CD8-positive, alpha-beta memory T cell (primary cell): Measurements from ENCODE around the gene ANKRD30B. TPM values are rescaled to one million over a fixed set of nuclear protein-coding genes. Genes with fewer than 3 reads are reported as not detected.
"Not testable (repeated sequence)": the region's sequence is repeated elsewhere in the genome, so short reads cannot be mapped to it uniquely, and the experiment has no call there.

Experiments
- CTCF ChIA-PET: fragments of 350-600 bp; sonication (Branson Sonifier 250); formaldehyde crosslinking; loops from one replicate; lab custom pipeline; 2021; ENCODE audit warnings: antibody characterized with exemption; lab: Charles Lee
- POLR2A ChIA-PET: fragments of 350-600 bp; sonication (Branson Sonifier 250); formaldehyde crosslinking; loops from one replicate; lab custom pipeline; 2021; ENCODE audit warnings: antibody characterized with exemption; lab: Charles Lee
- DNase-seq, 5 donors: peaks; one replicate each; pipeline versions ENCODE4 v3.0.0 to v3.0.0-alpha.2; 2020 to 2022; ENCODE audit warnings: mixed read lengths in 1 of 5
- H3K27ac ChIP-seq: one replicate; pipeline ENCODE4 v1.7.0; 2013; ENCODE audit warnings: low read depth, mild to moderate bottlenecking, low read length, moderate library complexity
- H3K27me3 ChIP-seq: 2 replicates; pipeline ENCODE4 v1.7.0; 2013; ENCODE audit warnings: low read length, mild to moderate bottlenecking; ENCODE audit not compliant: insufficient read depth, poor library complexity, severe bottlenecking
- H3K36me3 ChIP-seq: 2 replicates; pipeline ENCODE4 v1.7.0; 2013; ENCODE audit warnings: mild to moderate bottlenecking, low read length, moderate library complexity; ENCODE audit not compliant: insufficient read depth
- H3K4me1 ChIP-seq: 2 replicates; pipeline ENCODE4 v1.7.0; 2013; ENCODE audit warnings: mild to moderate bottlenecking, low read length, moderate library complexity; ENCODE audit not compliant: insufficient read depth
- H3K4me3 ChIP-seq: 2 replicates; pipeline ENCODE4 v1.7.0; 2013; ENCODE audit warnings: mild to moderate bottlenecking, low read length
- H3K9me3 ChIP-seq: 2 replicates; pipeline ENCODE4 v1.7.0; 2013; ENCODE audit warnings: mild to moderate bottlenecking, low read length
- H3K27ac Mint-ChIP-seq, 8 donors: one replicate each; pipeline ENCODE4 v1.8.0; 2020 to 2021; ENCODE audit warnings: mixed read lengths in 8 of 8, mild to moderate bottlenecking in 6 of 8, inconsistent platforms in 3 of 8, moderate library complexity in 3 of 8
- H3K27me3 Mint-ChIP-seq, 2 donors: one replicate each; pipeline ENCODE4 v1.8.0; 2020 to 2021; ENCODE audit warnings: mixed read lengths in 2 of 2, mild to moderate bottlenecking in 1 of 2, moderate library complexity in 1 of 2
- H3K36me3 Mint-ChIP-seq, 3 donors: one replicate each; pipeline ENCODE4 v1.8.0; 2020 to 2021; ENCODE audit warnings: mixed read lengths in 3 of 3, inconsistent platforms in 1 of 3, mild to moderate bottlenecking in 1 of 3
- H3K4me1 Mint-ChIP-seq, 3 donors: one replicate each; pipeline ENCODE4 v1.8.0; 2020 to 2021; ENCODE audit warnings: mixed read lengths in 3 of 3, inconsistent platforms in 1 of 3, mild to moderate bottlenecking in 1 of 3
- H3K4me3 Mint-ChIP-seq, 7 donors: one replicate each; pipeline ENCODE4 v1.8.0; 2020 to 2021; ENCODE audit warnings: mixed read lengths in 7 of 7, mild to moderate bottlenecking in 6 of 7, moderate library complexity in 4 of 7, inconsistent platforms in 2 of 7
- H3K9me3 Mint-ChIP-seq, 5 donors: one replicate each; pipeline ENCODE4 v1.8.0; 2020 to 2022; ENCODE audit warnings: mixed read lengths in 5 of 5, mild to moderate bottlenecking in 3 of 5, moderate library complexity in 2 of 5, inconsistent platforms in 1 of 5
- polyA plus RNA-seq: library from polyadenylated mRNA; unstranded; fragments of 300-500 nt; fragmentation: Illumina TruSeq; gene quantifications from one replicate; pipeline ENCODE4 v1.2.3, GENCODE V29; 2021
- total RNA-seq, 2 experiments: library from RNA; stranded (reverse); gene quantifications; one replicate each; pipeline ENCODE4 v1.2.3, GENCODE V29; 2021

The ANKRD30B gene
- total and polyA plus RNA-seq, 3 experiments from 2014 or later, result not detected

- H3K27ac Mint-ChIP-seq, CTCF ChIA-PET, H3K9me3 ChIP-seq, H3K4me1 Mint-ChIP-seq, H3K36me3 Mint-ChIP-seq, POLR2A ChIA-PET, H3K27ac ChIP-seq, H3K4me3 ChIP-seq, H3K36me3 ChIP-seq, H3K27me3 ChIP-seq, DNase-seq, H3K9me3 Mint-ChIP-seq, H3K4me1 ChIP-seq, H3K4me3 Mint-ChIP-seq, H3K27me3 Mint-ChIP-seq: not testable (repeated sequence)
Measured at GRCh38 chr18:14763566-14763965, 15.6 kb downstream of the ANKRD30B start.

GRCh38 chr18:14767474-14767873 lies 19.5 kb downstream of the ANKRD30B start:
- Histone ChIP-seq H3K36me3 (no peaks in the 10 kb centered on the region), H3K27me3 (no peaks in the 10 kb centered on the region), H3K27ac (no peak overlapping the region), H3K9me3 (no peaks in the 10 kb centered on the region), H3K4me3 (no peak overlapping the region), H3K4me1 (no peaks in the 10 kb centered on the region)
- POLR2A ChIA-PET, result no interaction called here
- no peak overlapping the region for H3K27ac Mint-ChIP-seq
- no peaks in the 10 kb centered on the region for H3K36me3 Mint-ChIP-seq
- peaks cover 0 to 2% of the 10 kb centered on the region in 2 donors for H3K27me3 Mint-ChIP-seq
- CTCF ChIA-PET, result no interaction called here
- no peaks in the 10 kb centered on the region for H3K4me1 Mint-ChIP-seq
- DNase-seq, result no peak
- H3K9me3 Mint-ChIP-seq, result no peaks in the 10 kb centered on the region
- H3K4me3 Mint-ChIP-seq, result no peak overlapping the region

DNA sequence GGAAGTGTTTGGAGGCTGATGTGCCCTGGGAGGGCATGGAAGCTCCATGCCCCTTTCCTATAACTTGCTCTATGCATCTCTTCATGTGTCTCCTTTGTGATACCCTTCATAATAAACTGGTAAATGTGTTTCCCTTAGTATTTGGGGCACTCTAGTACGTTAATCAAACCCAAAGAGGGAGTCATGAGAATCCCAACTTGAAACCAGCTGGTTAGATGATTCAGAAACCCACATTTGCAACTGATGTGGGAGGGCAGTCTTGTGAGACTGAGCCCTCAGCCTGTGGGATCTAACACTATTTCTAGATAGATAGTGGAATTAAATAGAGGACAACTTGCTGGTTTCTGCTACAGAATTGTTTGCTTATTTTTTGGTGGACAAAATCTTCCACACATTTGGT lies 20.3 kb downstream of the ANKRD30B start:
- H3K36me3 ChIP-seq, result no peaks in the 10 kb centered on the region
- CTCF ChIA-PET, result no interaction called here
- POLR2A ChIA-PET, result no interaction called here
- no peak overlapping the region for H3K27ac Mint-ChIP-seq
- H3K4me3 Mint-ChIP-seq, result no peak overlapping the region
- H3K27ac ChIP-seq, result no peak overlapping the region
- no peaks in the 10 kb centered on the region for H3K4me1 ChIP-seq
- no peaks in the 10 kb centered on the region for H3K4me1 Mint-ChIP-seq
- H3K4me3 ChIP-seq, result no peak overlapping the region
- H3K9me3 Mint-ChIP-seq, result no peaks in the 10 kb centered on the region
- H3K27me3 Mint-ChIP-seq, result peaks cover 0 to 2% of the 10 kb centered on the region in 2 donors
- DNase-seq, result no peak
- no peaks in the 10 kb centered on the region for H3K9me3 ChIP-seq
- H3K36me3 Mint-ChIP-seq, result no peaks in the 10 kb centered on the region
- H3K27me3 ChIP-seq, result no peaks in the 10 kb centered on the region

DNA sequence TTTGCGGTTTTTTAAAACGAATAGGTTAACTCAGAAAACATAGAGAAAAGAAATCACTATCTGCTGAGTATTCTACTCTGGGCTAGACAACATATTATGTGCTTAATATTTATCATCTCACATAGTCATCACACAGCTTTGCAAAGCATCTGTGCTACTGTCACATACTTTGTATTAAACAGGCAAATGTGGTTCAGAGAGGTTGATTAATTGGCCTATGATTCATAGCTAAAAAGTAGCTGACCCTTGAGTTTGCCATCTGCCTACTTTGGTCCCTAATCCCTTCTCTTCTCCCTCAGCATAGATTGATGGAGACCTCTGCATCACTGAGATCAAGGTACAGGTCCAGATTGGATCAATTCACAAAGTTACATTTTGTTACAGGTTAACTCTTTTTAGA lies 21.4 kb downstream of the ANKRD30B start:
- DNase-seq, result no peak
- ChIA-PET CTCF (no interaction called here), POLR2A (no interaction called here)
- no peaks in the 10 kb centered on the region for H3K9me3 ChIP-seq
- H3K27ac Mint-ChIP-seq, result no peak overlapping the region
- H3K4me3 Mint-ChIP-seq, result no peak overlapping the region
- H3K27me3 ChIP-seq, result no peaks in the 10 kb centered on the region
- no peaks in the 10 kb centered on the region for H3K36me3 ChIP-seq
- no peak overlapping the region for H3K27ac ChIP-seq
- no peaks in the 10 kb centered on the region for H3K4me1 Mint-ChIP-seq
- peaks cover 0 to 2% of the 10 kb centered on the region in 2 donors for H3K27me3 Mint-ChIP-seq
- no peak overlapping the region for H3K4me3 ChIP-seq
- no peaks in the 10 kb centered on the region for H3K36me3 Mint-ChIP-seq
- H3K9me3 Mint-ChIP-seq, result no peaks in the 10 kb centered on the region
- H3K4me1 ChIP-seq, result no peaks in the 10 kb centered on the region

GRCh38 chr18:14776801-14777200 lies 28.8 kb downstream of the ANKRD30B start:
- no peaks in the 10 kb centered on the region for H3K36me3 Mint-ChIP-seq
- peaks cover 2 to 3% of the 10 kb centered on the region in 2 donors for H3K27me3 Mint-ChIP-seq
- H3K27ac Mint-ChIP-seq, result no peak overlapping the region
- no peak overlapping the region for H3K4me3 Mint-ChIP-seq
- Histone ChIP-seq H3K36me3 (no peaks in the 10 kb centered on the region), H3K27ac (no peak overlapping the region), H3K4me1 (no peaks in the 10 kb centered on the region), H3K9me3 (no peaks in the 10 kb centered on the region), H3K4me3 (no peak overlapping the region), H3K27me3 (no peaks in the 10 kb centered on the region)
- POLR2A ChIA-PET, result no interaction called here
- DNase-seq, result no peak
- no peaks in the 10 kb centered on the region for H3K9me3 Mint-ChIP-seq
- no peaks in the 10 kb centered on the region for H3K4me1 Mint-ChIP-seq
- CTCF ChIA-PET, result no interaction called here

DNA sequence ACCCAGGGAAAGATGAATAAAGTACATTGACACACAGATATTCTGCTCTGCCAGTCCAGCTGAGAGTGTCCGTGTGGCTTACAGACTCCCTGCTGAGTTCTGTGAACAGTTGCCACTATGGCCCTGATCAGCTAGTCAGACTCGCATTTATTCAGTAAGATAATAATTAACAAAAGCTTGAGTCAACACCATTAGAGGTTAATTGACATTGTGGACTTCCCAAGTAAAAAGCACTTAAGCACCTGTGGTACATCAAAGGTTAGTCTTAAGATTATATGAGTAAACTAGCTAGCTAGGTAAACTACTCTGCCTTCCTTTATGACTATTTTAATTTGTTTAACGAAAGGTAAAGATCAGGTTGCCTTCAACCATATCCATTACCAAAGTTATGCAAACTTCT lies 33.7 kb downstream of the ANKRD30B start:
- no peaks in the 10 kb centered on the region for H3K4me1 Mint-ChIP-seq
- Histone ChIP-seq H3K27ac (no peak overlapping the region), H3K4me1 (no peaks in the 10 kb centered on the region), H3K9me3 (no peaks in the 10 kb centered on the region), H3K4me3 (no peak overlapping the region), H3K27me3 (no peaks in the 10 kb centered on the region), H3K36me3 (no peaks in the 10 kb centered on the region)
- no peak overlapping the region for H3K4me3 Mint-ChIP-seq
- no peak for DNase-seq
- ChIA-PET CTCF (no interaction called here), POLR2A (no interaction called here)
- no peak overlapping the region for H3K27ac Mint-ChIP-seq
- H3K9me3 Mint-ChIP-seq, result peaks cover 0 to 6% (median 0%) of the 10 kb centered on the region in 5 donors
- no peaks in the 10 kb centered on the region for H3K36me3 Mint-ChIP-seq
- H3K27me3 Mint-ChIP-seq, result peaks cover 0 to 2% of the 10 kb centered on the region in 2 donors

GRCh38 chr18:14784133-14784532 lies 36.2 kb downstream of the ANKRD30B start:
- H3K9me3 Mint-ChIP-seq, result peaks cover 0 to 6% (median 0%) of the 10 kb centered on the region in 5 donors
- H3K27ac ChIP-seq, result no peak overlapping the region
- no peak overlapping the region for H3K27ac Mint-ChIP-seq
- H3K4me3 ChIP-seq, result no peak overlapping the region
- no peak for DNase-seq
- no peaks in the 10 kb centered on the region for H3K36me3 Mint-ChIP-seq
- no peaks in the 10 kb centered on the region for H3K4me1 Mint-ChIP-seq
- CTCF ChIA-PET, result no interaction called here
- H3K27me3 ChIP-seq, result no peaks in the 10 kb centered on the region
- H3K36me3 ChIP-seq, result no peaks in the 10 kb centered on the region
- H3K4me3 Mint-ChIP-seq, result no peak overlapping the region
- no peaks in the 10 kb centered on the region for H3K4me1 ChIP-seq
- H3K9me3 ChIP-seq, result no peaks in the 10 kb centered on the region
- no peaks in the 10 kb centered on the region for H3K27me3 Mint-ChIP-seq
- POLR2A ChIA-PET, result no interaction called here

DNA sequence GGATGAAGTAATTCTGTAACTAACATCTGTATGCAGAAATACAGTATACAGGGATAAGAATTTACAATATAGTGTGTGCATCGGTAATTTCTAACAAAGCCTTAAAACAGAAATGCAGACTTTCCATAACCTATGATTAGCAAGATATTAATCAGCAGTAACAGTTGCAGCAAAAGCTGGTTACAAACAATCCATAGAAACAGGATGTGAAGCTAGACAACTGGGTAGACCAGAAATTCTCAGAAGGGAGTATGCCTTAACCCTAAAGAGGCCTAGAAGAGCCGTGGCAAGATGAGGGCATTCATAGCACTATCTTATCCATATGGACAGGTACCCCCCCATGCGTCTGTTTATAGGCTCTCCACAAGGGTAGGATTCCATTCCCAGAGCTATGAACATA lies 48.9 kb downstream of the ANKRD30B start:
- H3K27me3 ChIP-seq, H3K4me3 ChIP-seq, H3K4me3 Mint-ChIP-seq, POLR2A ChIA-PET, CTCF ChIA-PET, H3K27ac ChIP-seq, DNase-seq, H3K27me3 Mint-ChIP-seq, H3K36me3 Mint-ChIP-seq, H3K9me3 ChIP-seq, H3K4me1 Mint-ChIP-seq, H3K4me1 ChIP-seq, H3K36me3 ChIP-seq: not testable (repeated sequence)
- peak overlapping the region in 1 of 8 donors; percentile 24 for H3K27ac Mint-ChIP-seq
- peaks cover 4 to 14% (median 7%) of the 10 kb centered on the region in 5 donors for H3K9me3 Mint-ChIP-seq
